ENCODE measurements around the gene HTATSF1. TPM values are rescaled to one million over a fixed set of nuclear protein-coding genes. Genes with fewer than 3 reads are reported as not detected.

HTATSF1 gene
- total RNA-seq, 1 experiment from 2014 or later = 74.7 TPM

GRCh38 chrX:136473663-136474062 lies 23.7 kb upstream of the HTATSF1 start:
- no peak for DNase-seq
- H3K27ac ChIP-seq (ENCODE audit: low read length) = no peak overlapping the region
- H2AFZ ChIP-seq (ENCODE audit: low read length) = no peak overlapping the region
- no peaks in the 10 kb centered on the region for H3F3A ChIP-seq (ENCODE audit: low read length, unreplicated experiment)
- no peaks in the 10 kb centered on the region for H3K4me1 ChIP-seq (ENCODE audit: insufficient read depth, low read length)
- no peaks in the 10 kb centered on the region for H3K27me3 ChIP-seq (ENCODE audit: low read length)
- no peak for ATAC-seq
- CTCF ChIA-PET = no interaction called here
- H3K9me3 ChIP-seq (ENCODE audit: low read length) = no peaks in the 10 kb centered on the region
- no peak for TF ChIP-seq EZH2phosphoT487 (IDR thresholded peaks at IDR 0.05; ENCODE audit: borderline replicate concordance, low read length)
- no peak for TF ChIP-seq EZH2 (IDR thresholded peaks at IDR 0.05; ENCODE audit: low read length, unreplicated experiment)
- no peak for TF ChIP-seq CTCF (conservative IDR thresholded peaks at IDR 0.05; ENCODE audit: low read depth, low read length)
- H3K4me2 ChIP-seq (ENCODE audit: low read length) = no peak overlapping the region
- no TSS peak for BruUV-seq (replicated peaks)
- POLR2A ChIA-PET (ENCODE audit: unreplicated experiment) = no interaction called here
- H3K9ac ChIP-seq (ENCODE audit: low read length) = no peak overlapping the region
- H4K20me1 ChIP-seq (ENCODE audit: low read length) = no peaks in the 10 kb centered on the region
- H3K9me2 ChIP-seq (replicated peaks; ENCODE audit: low read length) = no peaks in the 10 kb centered on the region
- no peak overlapping the region for H3K4me3 ChIP-seq (ENCODE audit: low read length)
- no peaks in the 10 kb centered on the region for H3K36me3 ChIP-seq (ENCODE audit: low read depth, low read length)
- H3K79me2 ChIP-seq (ENCODE audit: low read length) = no peaks in the 10 kb centered on the region
- intact Hi-C loops (cut with micrococcal nuclease) = no loop called here

- no peak overlapping the region for H3K4me3 ChIP-seq (ENCODE audit: low read length)
- ChIA-PET POLR2A (ENCODE audit: unreplicated experiment) (no interaction called here), CTCF (no interaction called here)
- no peaks in the 10 kb centered on the region for H3K4me1 ChIP-seq (ENCODE audit: insufficient read depth, low read length)
- H3K9me2 ChIP-seq (replicated peaks; ENCODE audit: low read length) = no peaks in the 10 kb centered on the region
- H3K4me2 ChIP-seq (ENCODE audit: low read length) = no peak overlapping the region
- no peak overlapping the region for H2AFZ ChIP-seq (ENCODE audit: low read length)
- no peak overlapping the region for H3K27ac ChIP-seq (ENCODE audit: low read length)
- BruUV-seq (replicated peaks) = no TSS peak
- ATAC-seq (no peak), DNase-seq (no peak)
- H3K79me2 ChIP-seq (ENCODE audit: low read length) = no peaks in the 10 kb centered on the region
- H3K9me3 ChIP-seq (ENCODE audit: low read length) = no peaks in the 10 kb centered on the region
- no peaks in the 10 kb centered on the region for H3K27me3 ChIP-seq (ENCODE audit: low read length)
- TF ChIP-seq EZH2phosphoT487 (IDR thresholded peaks at IDR 0.05; ENCODE audit: borderline replicate concordance, low read length) (no peak), EZH2 (IDR thresholded peaks at IDR 0.05; ENCODE audit: low read length, unreplicated experiment) (no peak), CTCF (conservative IDR thresholded peaks at IDR 0.05; ENCODE audit: low read depth, low read length) (no peak)
- H3F3A ChIP-seq (ENCODE audit: low read length, unreplicated experiment) = no peaks in the 10 kb centered on the region
- H4K20me1 ChIP-seq (ENCODE audit: low read length) = no peaks in the 10 kb centered on the region
- H3K36me3 ChIP-seq (ENCODE audit: low read depth, low read length) = no peaks in the 10 kb centered on the region
- intact Hi-C loops (cut with micrococcal nuclease) = no loop called here
- H3K9ac ChIP-seq (ENCODE audit: low read length) = no peak overlapping the region
Observed at GRCh38 chrX:136475236-136475635, 22.2 kb upstream of the HTATSF1 start.

- H2AFZ ChIP-seq (ENCODE audit: low read length) = no peak overlapping the region
- no peak for TF ChIP-seq EZH2 (IDR thresholded peaks at IDR 0.05; ENCODE audit: low read length, unreplicated experiment)
- TF ChIP-seq EZH2phosphoT487 (IDR thresholded peaks at IDR 0.05; ENCODE audit: borderline replicate concordance, low read length) = no peak
- no peaks in the 10 kb centered on the region for H3F3A ChIP-seq (ENCODE audit: low read length, unreplicated experiment)
- DNase-seq = no peak
- no peaks in the 10 kb centered on the region for H3K36me3 ChIP-seq (ENCODE audit: low read depth, low read length)
- ChIA-PET POLR2A (ENCODE audit: unreplicated experiment) (no interaction called here), CTCF (no interaction called here)
- no peak overlapping the region for H3K27ac ChIP-seq (ENCODE audit: low read length)
- BruUV-seq (replicated peaks) = no TSS peak
- ATAC-seq = no peak
- H3K4me3 ChIP-seq (ENCODE audit: low read length) = no peak overlapping the region
- H3K9me2 ChIP-seq (replicated peaks; ENCODE audit: low read length) = no peaks in the 10 kb centered on the region
- H3K4me1 ChIP-seq (ENCODE audit: insufficient read depth, low read length) = no peaks in the 10 kb centered on the region
- no peaks in the 10 kb centered on the region for H4K20me1 ChIP-seq (ENCODE audit: low read length)
- intact Hi-C loops (cut with micrococcal nuclease) = no loop called here
- H3K9me3 ChIP-seq (ENCODE audit: low read length) = no peaks in the 10 kb centered on the region
- H3K79me2 ChIP-seq (ENCODE audit: low read length) = no peaks in the 10 kb centered on the region
- H3K9ac ChIP-seq (ENCODE audit: low read length) = no peak overlapping the region
- H3K27me3 ChIP-seq (ENCODE audit: low read length) = no peaks in the 10 kb centered on the region
- H3K4me2 ChIP-seq (ENCODE audit: low read length) = no peak overlapping the region
Observed at GRCh38 chrX:136476501-136476900, 20.9 kb upstream of the HTATSF1 start.

Data from PC-3 (cell line).